SK-N-SH treated with all-trans-retinoic acid at 6 μM for 48 hours (cell line): ENCODE data around the gene ZNF385B.
A peak's percentile ranks its signal among the peaks of the same experiment; 100 is the strongest.

Experiments
- ATAC-seq: fragments of 200-7000 bp; cut with Tn5 transposase; 3 replicates; pipeline ENCODE4 v1.9.1; 2020; ENCODE audit warnings: mild to moderate bottlenecking, moderate library complexity
- ARNTL ChIP-seq: fragments of 450-650 bp; formaldehyde crosslinking; IDR thresholded peaks from 2 replicates; pipeline ENCODE4 v1.5.0; 2020; ENCODE audit warnings: low read depth, mild to moderate bottlenecking, moderate library complexity, borderline replicate concordance
- BACH2 ChIP-seq: fragments of 250-450 bp; sonication (Bioruptor Pico); IDR thresholded peaks from 2 replicates; pipeline ENCODE4 v1.9.0; 2021; ENCODE audit warnings: mild to moderate bottlenecking, borderline replicate concordance
- CSDC2 ChIP-seq: fragments of 250-450 bp; sonication (Bioruptor Pico); IDR thresholded peaks from 2 replicates; pipeline ENCODE4 v1.5.0; 2020; ENCODE audit warnings: mild to moderate bottlenecking, moderate library complexity
- ESRRG ChIP-seq: fragments of 250-450 bp; sonication (Bioruptor Pico); IDR thresholded peaks from 2 replicates; pipeline ENCODE4 v1.6.1; 2021; ENCODE audit warnings: mild to moderate bottlenecking
- GLIS3 ChIP-seq: fragments of 250-450 bp; sonication (Bioruptor Pico); IDR thresholded peaks from 2 replicates; pipeline ENCODE4 v1.5.0; 2020; ENCODE audit warnings: mild to moderate bottlenecking, moderate library complexity
- ISL1 ChIP-seq: fragments of 250-450 bp; sonication (Bioruptor Pico); IDR thresholded peaks from 2 replicates; pipeline ENCODE4 v2.1.2; 2022; ENCODE audit warnings: mild to moderate bottlenecking, moderate library complexity
- PPARA ChIP-seq: fragments of 250-450 bp; sonication (Bioruptor Pico); IDR thresholded peaks from 2 replicates; pipeline ENCODE4 v1.5.0; 2020; ENCODE audit warnings: mild to moderate bottlenecking, borderline replicate concordance
- RARB ChIP-seq: fragments of 250-450 bp; sonication (Bioruptor Pico); IDR thresholded peaks from 2 replicates; pipeline ENCODE4 v1.8.0; 2021; ENCODE audit warnings: mild to moderate bottlenecking, moderate library complexity
- SNAI2 ChIP-seq: fragments of 250-450 bp; sonication (Bioruptor Pico); IDR thresholded peaks from 2 replicates; pipeline ENCODE4 v1.5.0; 2020; ENCODE audit warnings: mild to moderate bottlenecking, moderate library complexity
- TCF4 ChIP-seq: fragments of 250-450 bp; sonication (Bioruptor Pico); IDR thresholded peaks from 2 replicates; pipeline ENCODE4 v1.8.0; 2021; ENCODE audit warnings: mild to moderate bottlenecking, moderate library complexity, borderline replicate concordance
- TOX ChIP-seq: fragments of 250-450 bp; sonication (Bioruptor Pico); IDR thresholded peaks from 2 replicates; pipeline ENCODE4 v1.8.0; 2021; ENCODE audit warnings: mild to moderate bottlenecking, moderate library complexity, borderline replicate concordance
- ZC3H10 ChIP-seq: fragments of 250-450 bp; sonication (Bioruptor Pico); IDR thresholded peaks from 2 replicates; pipeline ENCODE4 v1.5.1; 2021; ENCODE audit warnings: mild to moderate bottlenecking, moderate library complexity
- ZFP3 ChIP-seq: fragments of 250-450 bp; sonication (Bioruptor Pico); IDR thresholded peaks from 2 replicates; pipeline ENCODE4 v1.5.0; 2020; ENCODE audit warnings: mild to moderate bottlenecking, moderate library complexity
- ZFP30 ChIP-seq: fragments of 450-650 bp; formaldehyde crosslinking; IDR thresholded peaks from 2 replicates; pipeline ENCODE4 v1.5.0; 2022; ENCODE audit warnings: mild to moderate bottlenecking, moderate library complexity
- ZNF565 ChIP-seq: fragments of 450-650 bp; formaldehyde crosslinking; conservative IDR thresholded peaks from 2 replicates; pipeline ENCODE4 v1.5.0; 2020; ENCODE audit warnings: low read depth, mild to moderate bottlenecking, moderate library complexity
- ZNF8 ChIP-seq: fragments of 450-650 bp; formaldehyde crosslinking; IDR thresholded peaks from 2 replicates; pipeline ENCODE4 v1.5.0; 2020; ENCODE audit warnings: mild to moderate bottlenecking, moderate library complexity
- TF ChIP-seq, protein P1 (sequence below): fragments of 250-450 bp; sonication (Bioruptor Pico); IDR thresholded peaks from 2 replicates; pipeline ENCODE4 v1.5.1; 2021; ENCODE audit warnings: mild to moderate bottlenecking, moderate library complexity
- TF ChIP-seq, protein P2 (sequence below): fragments of 250-450 bp; sonication (Bioruptor Pico); IDR thresholded peaks from 2 replicates; pipeline ENCODE4 v1.8.0; 2021; ENCODE audit warnings: low read depth, mild to moderate bottlenecking, moderate library complexity, borderline replicate concordance
- TF ChIP-seq, protein P3 (sequence below): fragments of 250-450 bp; sonication (Bioruptor Pico); IDR thresholded peaks from 2 replicates; pipeline ENCODE4 v1.8.0; 2020; ENCODE audit warnings: mild to moderate bottlenecking, moderate library complexity, borderline replicate concordance
- TF ChIP-seq, protein P4 (sequence below): fragments of 250-450 bp; sonication (Bioruptor Pico); IDR thresholded peaks from 2 replicates; pipeline ENCODE4 v1.5.1; 2020; ENCODE audit warnings: low read depth, mild to moderate bottlenecking, moderate library complexity

ZNF385B gene

DNA sequence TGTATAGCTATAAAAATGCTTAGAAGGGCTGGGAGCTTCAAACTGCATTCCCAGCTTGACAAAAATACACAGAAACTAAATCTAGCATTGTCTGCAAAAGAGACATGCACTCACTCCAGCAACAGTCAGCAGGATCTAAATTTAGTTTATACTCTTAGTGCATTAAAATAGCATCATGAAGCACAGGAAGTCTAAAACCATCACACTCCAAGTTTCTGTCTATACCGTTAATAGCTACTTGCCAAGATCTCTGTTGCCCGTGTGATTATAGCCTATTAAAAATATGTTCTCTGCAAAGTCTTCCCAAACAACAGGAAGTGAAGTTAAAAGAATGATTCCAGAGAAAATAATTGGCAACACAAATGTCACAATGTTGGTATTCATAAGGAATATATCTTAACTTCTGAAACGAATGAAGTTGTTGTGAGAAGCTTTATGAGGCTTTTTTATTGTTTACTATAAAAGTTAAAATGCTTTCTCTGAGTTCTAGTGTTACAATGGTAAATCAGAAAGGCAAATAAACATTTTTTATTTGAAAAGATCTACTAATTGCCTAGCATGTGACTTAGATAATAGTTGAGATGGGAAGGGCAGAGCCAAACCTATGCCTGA is 184.2 kb downstream of the ZNF385B start:
- TF ChIP-seq ISL1 (CRISPR knock-in tag) (no peak), TOX (CRISPR knock-in tag) (no peak), ARNTL (CRISPR knock-in tag) (no peak), SNAI2 (CRISPR knock-in tag) (no peak), ZNF565 (CRISPR knock-in tag) (no peak), ZC3H10 (CRISPR knock-in tag) (no peak), ZFP30 (CRISPR knock-in tag) (no peak), CSDC2 (CRISPR knock-in tag) (no peak), BACH2 (CRISPR knock-in tag) (no peak), GLIS3 (CRISPR knock-in tag) (no peak), ZNF8 (CRISPR knock-in tag) (no peak), ESRRG (no peak), PPARA (CRISPR knock-in tag) (no peak), TCF4 (no peak)
- TF ChIP-seq, protein P1, sequence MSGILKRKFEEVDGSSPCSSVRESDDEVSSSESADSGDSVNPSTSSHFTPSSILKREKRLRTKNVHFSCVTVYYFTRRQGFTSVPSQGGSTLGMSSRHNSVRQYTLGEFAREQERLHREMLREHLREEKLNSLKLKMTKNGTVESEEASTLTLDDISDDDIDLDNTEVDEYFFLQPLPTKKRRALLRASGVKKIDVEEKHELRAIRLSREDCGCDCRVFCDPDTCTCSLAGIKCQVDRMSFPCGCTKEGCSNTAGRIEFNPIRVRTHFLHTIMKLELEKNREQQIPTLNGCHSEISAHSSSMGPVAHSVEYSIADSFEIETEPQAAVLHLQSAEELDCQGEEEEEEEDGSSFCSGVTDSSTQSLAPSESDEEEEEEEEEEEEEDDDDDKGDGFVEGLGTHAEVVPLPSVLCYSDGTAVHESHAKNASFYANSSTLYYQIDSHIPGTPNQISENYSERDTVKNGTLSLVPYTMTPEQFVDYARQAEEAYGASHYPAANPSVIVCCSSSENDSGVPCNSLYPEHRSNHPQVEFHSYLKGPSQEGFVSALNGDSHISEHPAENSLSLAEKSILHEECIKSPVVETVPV (CRISPR knock-in tag): no peak
- TF ChIP-seq, protein P2, sequence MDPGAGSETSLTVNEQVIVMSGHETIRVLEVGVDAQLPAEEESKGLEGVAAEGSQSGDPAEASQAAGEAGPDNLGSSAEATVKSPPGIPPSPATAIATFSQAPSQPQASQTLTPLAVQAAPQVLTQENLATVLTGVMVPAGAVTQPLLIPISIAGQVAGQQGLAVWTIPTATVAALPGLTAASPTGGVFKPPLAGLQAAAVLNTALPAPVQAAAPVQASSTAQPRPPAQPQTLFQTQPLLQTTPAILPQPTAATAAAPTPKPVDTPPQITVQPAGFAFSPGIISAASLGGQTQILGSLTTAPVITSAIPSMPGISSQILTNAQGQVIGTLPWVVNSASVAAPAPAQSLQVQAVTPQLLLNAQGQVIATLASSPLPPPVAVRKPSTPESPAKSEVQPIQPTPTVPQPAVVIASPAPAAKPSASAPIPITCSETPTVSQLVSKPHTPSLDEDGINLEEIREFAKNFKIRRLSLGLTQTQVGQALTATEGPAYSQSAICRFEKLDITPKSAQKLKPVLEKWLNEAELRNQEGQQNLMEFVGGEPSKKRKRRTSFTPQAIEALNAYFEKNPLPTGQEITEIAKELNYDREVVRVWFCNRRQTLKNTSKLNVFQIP (CRISPR knock-in tag): no peak
- TF ChIP-seq, protein P3, sequence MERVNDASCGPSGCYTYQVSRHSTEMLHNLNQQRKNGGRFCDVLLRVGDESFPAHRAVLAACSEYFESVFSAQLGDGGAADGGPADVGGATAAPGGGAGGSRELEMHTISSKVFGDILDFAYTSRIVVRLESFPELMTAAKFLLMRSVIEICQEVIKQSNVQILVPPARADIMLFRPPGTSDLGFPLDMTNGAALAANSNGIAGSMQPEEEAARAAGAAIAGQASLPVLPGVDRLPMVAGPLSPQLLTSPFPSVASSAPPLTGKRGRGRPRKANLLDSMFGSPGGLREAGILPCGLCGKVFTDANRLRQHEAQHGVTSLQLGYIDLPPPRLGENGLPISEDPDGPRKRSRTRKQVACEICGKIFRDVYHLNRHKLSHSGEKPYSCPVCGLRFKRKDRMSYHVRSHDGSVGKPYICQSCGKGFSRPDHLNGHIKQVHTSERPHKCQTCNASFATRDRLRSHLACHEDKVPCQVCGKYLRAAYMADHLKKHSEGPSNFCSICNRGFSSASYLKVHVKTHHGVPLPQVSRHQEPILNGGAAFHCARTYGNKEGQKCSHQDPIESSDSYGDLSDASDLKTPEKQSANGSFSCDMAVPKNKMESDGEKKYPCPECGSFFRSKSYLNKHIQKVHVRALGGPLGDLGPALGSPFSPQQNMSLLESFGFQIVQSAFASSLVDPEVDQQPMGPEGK (CRISPR knock-in tag): no peak
- TF ChIP-seq, all 23 proteins: peak for 0
- peak; percentile 97 for ATAC-seq

DNA sequence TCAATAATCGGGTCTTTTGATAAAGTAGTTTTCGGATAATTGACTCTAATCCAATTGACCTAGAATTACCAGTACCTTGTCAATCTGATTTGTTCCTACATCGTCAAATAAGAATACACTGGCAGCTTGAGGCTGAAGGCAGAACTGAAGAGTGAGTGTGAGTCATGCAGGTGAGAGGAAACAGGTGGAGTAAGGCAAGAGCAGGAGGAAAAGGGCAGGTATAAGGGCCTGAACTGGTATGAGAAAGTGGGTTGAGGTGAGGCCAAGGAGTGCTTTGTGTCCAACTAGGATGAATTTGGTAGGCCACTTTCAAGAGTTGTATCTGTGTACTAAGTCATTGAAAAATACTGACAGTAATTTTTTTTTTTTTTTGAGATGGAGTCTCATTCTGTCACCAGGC is 186.0 kb downstream of the ZNF385B start:
- TF ChIP-seq RARB: no peak
- TF ChIP-seq, protein P4, sequence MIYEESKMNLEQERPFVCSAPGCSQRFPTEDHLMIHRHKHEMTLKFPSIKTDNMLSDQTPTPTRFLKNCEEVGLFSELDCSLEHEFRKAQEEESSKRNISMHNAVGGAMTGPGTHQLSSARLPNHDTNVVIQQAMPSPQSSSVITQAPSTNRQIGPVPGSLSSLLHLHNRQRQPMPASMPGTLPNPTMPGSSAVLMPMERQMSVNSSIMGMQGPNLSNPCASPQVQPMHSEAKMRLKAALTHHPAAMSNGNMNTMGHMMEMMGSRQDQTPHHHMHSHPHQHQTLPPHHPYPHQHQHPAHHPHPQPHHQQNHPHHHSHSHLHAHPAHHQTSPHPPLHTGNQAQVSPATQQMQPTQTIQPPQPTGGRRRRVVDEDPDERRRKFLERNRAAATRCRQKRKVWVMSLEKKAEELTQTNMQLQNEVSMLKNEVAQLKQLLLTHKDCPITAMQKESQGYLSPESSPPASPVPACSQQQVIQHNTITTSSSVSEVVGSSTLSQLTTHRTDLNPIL: no peak
- TF ChIP-seq ESRRG: no peak
- TF ChIP-seq TOX (CRISPR knock-in tag): no peak
- no peak for TF ChIP-seq ZFP3
- no peak for TF ChIP-seq TCF4
- TF ChIP-seq, protein P2 (CRISPR knock-in tag): no peak
- no peak for ATAC-seq

DNA sequence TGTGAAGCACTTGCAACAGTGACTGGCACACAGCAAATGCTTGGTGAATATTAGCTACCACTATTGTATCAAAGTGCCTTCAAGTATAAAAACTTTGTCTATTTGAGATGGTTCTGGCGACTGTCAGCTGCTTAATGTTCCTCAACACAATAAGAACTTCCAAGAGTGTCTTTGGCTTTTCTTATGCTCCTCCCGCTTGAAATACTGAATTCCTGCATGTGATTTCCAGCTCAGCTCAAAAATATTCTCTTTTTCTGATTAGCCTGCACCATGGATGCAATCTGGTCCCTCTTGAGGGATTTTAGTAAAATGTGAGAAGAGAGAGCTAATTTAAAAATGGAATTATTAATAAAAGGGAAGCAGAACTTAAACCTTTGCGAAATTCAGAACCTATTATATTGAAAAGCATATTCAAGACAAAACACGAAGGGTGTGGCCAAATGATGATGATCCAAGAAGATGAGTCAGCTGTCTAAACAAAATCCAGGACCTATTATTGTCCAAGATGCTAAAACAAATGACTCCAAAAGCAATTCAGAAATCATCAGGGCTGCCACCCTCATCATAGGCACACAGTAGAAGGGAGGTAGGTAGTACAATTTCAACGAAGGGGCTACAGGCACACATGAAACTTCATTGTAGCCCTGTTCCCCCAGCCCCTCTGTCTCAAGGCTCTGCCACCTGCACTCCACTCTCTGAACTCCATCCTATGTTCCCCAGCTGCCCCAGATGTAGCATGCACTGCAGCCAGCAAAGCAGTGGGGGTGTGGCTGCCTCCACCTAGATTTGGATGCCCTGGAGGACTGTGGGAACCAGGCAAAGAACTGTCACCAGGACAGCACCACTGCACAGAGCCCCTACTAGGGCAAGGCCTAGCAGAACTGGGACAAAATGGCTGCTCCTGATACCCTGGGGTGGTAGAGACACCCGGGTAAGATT is 190.1 kb downstream of the ZNF385B start:
- ATAC-seq: no peak

More for the DNA sequence above, 190.1 kb downstream of the ZNF385B start:
- TF ChIP-seq TOX (CRISPR knock-in tag): no peak
- TF ChIP-seq PPARA (CRISPR knock-in tag): no peak
- TF ChIP-seq GLIS3 (CRISPR knock-in tag): no peak
- TF ChIP-seq ISL1 (CRISPR knock-in tag): no peak
- no peak for TF ChIP-seq SNAI2 (CRISPR knock-in tag)
- TF ChIP-seq, protein P1 (CRISPR knock-in tag): no peak
- TF ChIP-seq ZFP30 (CRISPR knock-in tag): no peak
